ENCODE measurements around the gene NELFCD.

DNA sequence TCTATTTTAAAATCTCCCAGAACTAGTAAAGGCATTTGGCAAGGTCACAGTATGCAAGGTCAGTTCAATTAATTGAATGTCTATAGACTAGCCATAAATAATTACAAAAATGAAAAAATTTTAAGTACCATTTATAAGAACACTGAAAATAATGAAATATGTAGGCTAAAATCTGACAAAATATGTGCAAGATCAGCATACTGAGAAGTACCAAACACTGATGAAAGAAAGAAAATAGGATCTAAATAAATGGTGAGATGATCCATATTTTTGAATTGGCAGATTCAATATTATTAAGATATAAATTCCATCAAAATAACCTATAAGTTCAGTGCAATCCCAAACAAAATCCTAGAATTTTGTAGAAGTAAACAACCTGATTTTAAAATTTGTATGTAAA is 28.0 kb upstream of the NELFCD start:
- TF ChIP-seq TAF1 (IDR thresholded peaks at IDR 0.05; ENCODE audit: borderline replicate concordance, low read depth, low read length) (no peak), POLR2A (IDR thresholded peaks at IDR 0.05; ENCODE audit: low read depth, low read length) (no peak)
